Endothelial cell of umbilical vein (primary cell): ENCODE results near the gene CASP5. TPM values are rescaled to one million over a fixed set of nuclear protein-coding genes. Genes with fewer than 3 reads are reported as not detected.

Experiments
- BruUV-seq: library from RNA; stranded (reverse); fragments of 400-500 nt; replicated peaks from 2 replicates; lab custom pipeline; 2021; lab: Mats Ljungman, UMichigan
- CTCF ChIA-PET: fragments of 300-600, 350-600 bp; sonication (Branson Sonifier 250); formaldehyde crosslinking; loops from one replicate; lab custom pipeline; 2021; ENCODE audit warnings: antibody characterized with exemption, inconsistent platforms; lab: Charles Lee
- POLR2A ChIA-PET: fragments of 300-600, 350-600 bp; sonication (Branson Sonifier 250); formaldehyde crosslinking; loops from one replicate; lab custom pipeline; 2021; ENCODE audit warnings: antibody characterized with exemption, inconsistent platforms; lab: Charles Lee
- DNase-seq: peaks from one replicate; pipeline ENCODE4 v3.0.0-alpha.2; 2011; ENCODE audit warnings: low read depth, low spot score
- FAIRE-seq: peaks from 2 replicates; lab custom pipeline; 2011; peaks lifted over from hg19 to GRCh38; lab: Jason Lieb, UNC
- H2AFZ ChIP-seq: 2 replicates; pipeline ENCODE4 v1.6.0; 2012; ENCODE audit warnings: low read depth, low read length, control low read depth, inconsistent platforms
- H3K27ac ChIP-seq: 2 replicates; pipeline ENCODE4 v1.5.1; 2011; ENCODE audit warnings: low read depth, mild to moderate bottlenecking, control low read depth, low read length, moderate library complexity; ENCODE audit not compliant: insufficient read depth
- H3K27me3 ChIP-seq, 2 experiments: 2 replicates each; pipeline versions ENCODE4 v1.6.0 to v1.6.1; 2011; ENCODE audit warnings: low read length in 2 of 2, mixed read lengths in 1 of 2; ENCODE audit not compliant: control insufficient read depth in 2 of 2, insufficient read depth in 2 of 2
- H3K36me3 ChIP-seq, 2 experiments: 2 replicates in 1 of 2; 3 replicates in 1 of 2; pipeline ENCODE4 v1.5.1; 2011; ENCODE audit warnings: low read length in 2 of 2, mild to moderate bottlenecking in 1 of 2, moderate library complexity in 1 of 2; ENCODE audit not compliant: control insufficient read depth in 2 of 2, insufficient read depth in 2 of 2; ENCODE audit errors: extremely low read depth in 1 of 2
- H3K4me1 ChIP-seq: 3 replicates; pipeline ENCODE4 v1.5.1; 2011; ENCODE audit warnings: mild to moderate bottlenecking, low read length; ENCODE audit not compliant: control insufficient read depth, insufficient read depth; ENCODE audit errors: extremely low read depth
- H3K4me2 ChIP-seq: 2 replicates; pipeline ENCODE4 v1.6.1; 2011; ENCODE audit warnings: low read length, control low read depth, mixed read lengths; ENCODE audit not compliant: insufficient read depth
- H3K4me3 ChIP-seq, 3 experiments: fragments of 200-600 bp in 1 of 3; sonication (generic), shearing (Covaris generic) in 1 of 3; replicated peaks in 1 of 3; 2 replicates each; pipeline ENCODE4 v1.5.1; 2011 to 2016; ENCODE audit warnings: control low read depth in 3 of 3, low read length in 3 of 3, mild to moderate bottlenecking in 2 of 3, inconsistent platforms in 1 of 3, low read depth in 1 of 3, moderate library complexity in 1 of 3; ENCODE audit not compliant: insufficient read depth in 1 of 3
- H3K79me2 ChIP-seq: 2 replicates; pipeline ENCODE4 v1.6.0; 2012; ENCODE audit warnings: low read length, inconsistent platforms; ENCODE audit not compliant: control insufficient read depth, insufficient read depth
- H3K9ac ChIP-seq: replicated peaks from 2 replicates; pipeline ENCODE3; 2011; ENCODE audit warnings: low read length, control low read depth; ENCODE audit not compliant: insufficient read depth; ENCODE audit errors: extremely low read depth
- H3K9me1 ChIP-seq: replicated peaks from 3 replicates; pipeline ENCODE4 v1.6.0; 2011; ENCODE audit warnings: mild to moderate bottlenecking, low read length; ENCODE audit not compliant: control insufficient read depth, insufficient read depth; ENCODE audit errors: extremely low read depth
- H3K9me3 ChIP-seq: replicated peaks from 2 replicates; pipeline ENCODE4 v1.5.1; 2012; ENCODE audit warnings: low read length, inconsistent platforms; ENCODE audit not compliant: control insufficient read depth, insufficient read depth
- H4K20me1 ChIP-seq: replicated peaks from 2 replicates; pipeline ENCODE3; 2011; ENCODE audit warnings: mild to moderate bottlenecking, low read length; ENCODE audit not compliant: control insufficient read depth, insufficient read depth; ENCODE audit errors: extremely low read depth
- EZH2 ChIP-seq: IDR thresholded peaks from 2 replicates; pipeline ENCODE4 v1.6.1; 2012; ENCODE audit warnings: borderline replicate concordance, low read depth, mild to moderate bottlenecking, moderate library complexity, low read length, inconsistent platforms; ENCODE audit not compliant: severe bottlenecking
- FOS ChIP-seq: IDR thresholded peaks from 2 replicates; pipeline ENCODE4 v1.6.1; 2011; ENCODE audit warnings: mild to moderate bottlenecking, low read length, moderate library complexity, borderline replicate concordance; ENCODE audit not compliant: insufficient read depth
- GATA2 ChIP-seq: IDR thresholded peaks from 2 replicates; pipeline ENCODE4 v1.7.0; 2011; ENCODE audit warnings: low read depth, mild to moderate bottlenecking, moderate library complexity, mixed read lengths, low read length; ENCODE audit not compliant: insufficient read length, insufficient read depth
- JUN ChIP-seq: IDR thresholded peaks from 2 replicates; pipeline ENCODE4 v1.6.1; 2011; ENCODE audit warnings: borderline replicate concordance, low read depth; ENCODE audit not compliant: insufficient read length, insufficient read depth
- MYC ChIP-seq: IDR thresholded peaks from one replicate; pipeline ENCODE4 v1.6.1; 2011; ENCODE audit warnings: mild to moderate bottlenecking, low read depth, low read length
- POLR2A ChIP-seq: IDR thresholded peaks from 2 replicates; pipeline ENCODE4 v1.6.1; 2012; ENCODE audit warnings: low read depth, mild to moderate bottlenecking, control low read depth, low read length
- POLR2AphosphoS5 ChIP-seq: IDR thresholded peaks from 2 replicates; pipeline ENCODE4 v1.6.1; 2012; ENCODE audit warnings: low read depth, mild to moderate bottlenecking, control low read depth, low read length, moderate library complexity; ENCODE audit not compliant: insufficient read depth
- dilution Hi-C: fragments of 300-500 bp; cut with MboI; formaldehyde crosslinking; loops from one replicate; pipeline ENCODE4 v1.15.0; 2019; ENCODE audit warnings: low sequenced_read_pairs; ENCODE audit not compliant: extremely low pct_ligation_motif_present
- intact Hi-C: fragments of 100-400 bp; cut with micrococcal nuclease; formaldehyde crosslinking; loops from one replicate; pipeline ENCODE4 v1.10.0; 2022
- polyA plus RNA-seq, 4 experiments: library from polyadenylated mRNA; depleted of rRNA in 3 of 4; stranded (reverse) in 3 of 4; unstranded in 1 of 4; fragments of >200 nt; gene quantifications; 2 replicates each; pipeline versions ENCODE4 v1.2.1 to v1.2.3, GENCODE V29; 2011 to 2012; ENCODE audit warnings: missing spikeins in 1 of 4
- total RNA-seq: library from RNA; stranded (reverse); gene quantifications from 2 replicates; pipeline ENCODE4 v1.2.3, GENCODE V29; 2021
- TF ChIP-seq, protein P1 (sequence below), 2 donors: IDR thresholded peaks; 1 replicate in 1 of 2; 2 replicates in 1 of 2; pipeline ENCODE4 v1.5.1; 2011; ENCODE audit warnings: low read length in 2 of 2, mild to moderate bottlenecking in 2 of 2, moderate library complexity in 2 of 2, control low read depth in 1 of 2, inconsistent platforms in 1 of 2, low read depth in 1 of 2; ENCODE audit not compliant: insufficient read depth in 1 of 2; ENCODE audit errors: extremely low read depth in 1 of 2
- TF ChIP-seq, protein P2 (sequence below): IDR thresholded peaks from 2 replicates; pipeline ENCODE4 v1.6.1; 2011; ENCODE audit not compliant: insufficient read depth, insufficient read length

CASP5 gene
- total and polyA plus RNA-seq, 2 donors (not counting 3 experiments of a cell fraction or from before 2014, with no cell fraction given), result not detected

DNA sequence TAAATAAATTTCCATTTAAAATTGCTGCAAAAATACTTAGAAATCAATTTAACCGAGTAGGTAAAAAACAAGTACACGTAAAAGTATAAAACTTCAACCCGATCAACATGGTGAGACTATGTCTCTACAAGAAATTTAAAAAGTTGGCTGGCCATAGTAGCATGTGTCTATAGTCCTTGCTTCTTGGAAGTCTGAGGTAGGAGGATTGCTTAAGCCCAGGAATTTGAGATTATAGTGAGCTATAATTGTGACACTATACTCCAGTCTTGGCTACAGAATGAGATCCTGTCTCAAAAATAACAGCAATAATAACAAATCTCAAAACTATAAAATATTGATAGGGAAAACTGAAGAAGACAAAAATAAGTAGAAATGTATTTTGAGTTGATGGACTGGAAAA is 65.7 kb downstream of the CASP5 start:
- Histone ChIP-seq H3K27me3 (no peaks in the 10 kb centered on the region), H3K9me1 (no peaks in the 10 kb centered on the region), H3K36me3 (peaks cover 2 to 9% of the 10 kb centered on the region in 2 experiments), H3K9ac (no peak overlapping the region), H4K20me1 (no peaks in the 10 kb centered on the region), H3K79me2 (peaks cover 44% of the 10 kb centered on the region), H3K4me1 (no peaks in the 10 kb centered on the region), H3K27ac (no peak overlapping the region), H2AFZ (no peak overlapping the region), H3K9me3 (no peaks in the 10 kb centered on the region), H3K4me3 (no peak overlapping the region), H3K4me2 (no peak overlapping the region)
- dilution Hi-C loops, result no loop called here
- no peak for FAIRE-seq
- intact Hi-C loops, result no loop called here
- BruUV-seq, result no TSS peak
- TF ChIP-seq GATA2, result no peak
- POLR2A ChIA-PET, result no interaction called here
- no peak for DNase-seq
- CTCF ChIA-PET, result no interaction called here

DNA sequence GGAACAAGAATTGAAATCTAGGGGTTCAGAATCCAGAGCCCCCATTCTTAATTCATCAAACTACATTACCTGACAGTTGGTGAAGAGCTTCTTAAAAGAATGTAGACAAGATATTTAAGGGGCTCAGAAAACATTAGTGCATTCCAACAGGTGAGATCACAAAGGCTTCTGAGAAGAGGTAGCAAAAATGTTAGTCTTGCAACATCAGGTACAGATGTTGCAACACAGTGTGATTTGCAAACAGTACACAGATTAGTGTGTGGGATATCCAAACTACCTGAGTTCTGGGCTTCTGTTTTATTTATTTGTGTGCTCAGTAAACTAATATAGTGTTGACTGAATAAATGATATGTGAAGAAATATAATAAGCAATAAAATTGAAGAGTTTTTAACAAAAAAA is 66.4 kb downstream of the CASP5 start:
- H3K4me3 ChIP-seq, result no peak overlapping the region
- intact Hi-C loops (no loop called here), dilution Hi-C loops (no loop called here)
- H3K79me2 ChIP-seq, result peaks cover 38% of the 10 kb centered on the region
- H3K27ac ChIP-seq, result no peak overlapping the region
- no peak for DNase-seq
- H3K4me2 ChIP-seq, result no peak overlapping the region
- H3K4me1 ChIP-seq, result no peaks in the 10 kb centered on the region
- no peaks in the 10 kb centered on the region for H3K9me1 ChIP-seq
- H3K27me3 ChIP-seq, result no peaks in the 10 kb centered on the region
- H4K20me1 ChIP-seq, result no peaks in the 10 kb centered on the region
- no peak for FAIRE-seq
- H2AFZ ChIP-seq, result no peak overlapping the region
- TF ChIP-seq GATA2, result no peak
- TF ChIP-seq JUN, result no peak
- TF ChIP-seq POLR2A, result no peak
- TF ChIP-seq POLR2AphosphoS5, result no peak
- no peak for TF ChIP-seq EZH2
- TF ChIP-seq, protein P1, sequence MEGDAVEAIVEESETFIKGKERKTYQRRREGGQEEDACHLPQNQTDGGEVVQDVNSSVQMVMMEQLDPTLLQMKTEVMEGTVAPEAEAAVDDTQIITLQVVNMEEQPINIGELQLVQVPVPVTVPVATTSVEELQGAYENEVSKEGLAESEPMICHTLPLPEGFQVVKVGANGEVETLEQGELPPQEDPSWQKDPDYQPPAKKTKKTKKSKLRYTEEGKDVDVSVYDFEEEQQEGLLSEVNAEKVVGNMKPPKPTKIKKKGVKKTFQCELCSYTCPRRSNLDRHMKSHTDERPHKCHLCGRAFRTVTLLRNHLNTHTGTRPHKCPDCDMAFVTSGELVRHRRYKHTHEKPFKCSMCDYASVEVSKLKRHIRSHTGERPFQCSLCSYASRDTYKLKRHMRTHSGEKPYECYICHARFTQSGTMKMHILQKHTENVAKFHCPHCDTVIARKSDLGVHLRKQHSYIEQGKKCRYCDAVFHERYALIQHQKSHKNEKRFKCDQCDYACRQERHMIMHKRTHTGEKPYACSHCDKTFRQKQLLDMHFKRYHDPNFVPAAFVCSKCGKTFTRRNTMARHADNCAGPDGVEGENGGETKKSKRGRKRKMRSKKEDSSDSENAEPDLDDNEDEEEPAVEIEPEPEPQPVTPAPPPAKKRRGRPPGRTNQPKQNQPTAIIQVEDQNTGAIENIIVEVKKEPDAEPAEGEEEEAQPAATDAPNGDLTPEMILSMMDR (IDR thresholded peaks at IDR 0.05; ENCODE audit: extremely low read depth in 1 of 2, insufficient read depth in 1 of 2, low read depth in 1 of 2, low read length in 2 of 2), result no peak
- TF ChIP-seq MYC, result no peak
- TF ChIP-seq, protein P2, sequence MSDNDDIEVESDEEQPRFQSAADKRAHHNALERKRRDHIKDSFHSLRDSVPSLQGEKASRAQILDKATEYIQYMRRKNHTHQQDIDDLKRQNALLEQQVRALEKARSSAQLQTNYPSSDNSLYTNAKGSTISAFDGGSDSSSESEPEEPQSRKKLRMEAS, result no peak
- TF ChIP-seq FOS, result no peak
- ChIA-PET POLR2A (no interaction called here), CTCF (no interaction called here)
- H3K9me3 ChIP-seq, result no peaks in the 10 kb centered on the region
- no TSS peak for BruUV-seq
- H3K9ac ChIP-seq, result no peak overlapping the region
- H3K36me3 ChIP-seq, result peaks cover 2 to 6% of the 10 kb centered on the region in 2 experiments
